NCI-H146 treated with DMSO at 0.1 percent for 48 hours (cell line): Measurements from ENCODE around the gene OR2A25.

Source experiments
- DNase-seq: peaks from one replicate; lab custom pipeline; 2025; ENCODE audit not compliant: unreplicated experiment; lab: John Stamatoyannopoulos, UW

The OR2A25 gene

GRCh38 chr7:144069953-144070352 is 342 bp downstream of the OR2A25 start:
- no peak for DNase-seq

DNA sequence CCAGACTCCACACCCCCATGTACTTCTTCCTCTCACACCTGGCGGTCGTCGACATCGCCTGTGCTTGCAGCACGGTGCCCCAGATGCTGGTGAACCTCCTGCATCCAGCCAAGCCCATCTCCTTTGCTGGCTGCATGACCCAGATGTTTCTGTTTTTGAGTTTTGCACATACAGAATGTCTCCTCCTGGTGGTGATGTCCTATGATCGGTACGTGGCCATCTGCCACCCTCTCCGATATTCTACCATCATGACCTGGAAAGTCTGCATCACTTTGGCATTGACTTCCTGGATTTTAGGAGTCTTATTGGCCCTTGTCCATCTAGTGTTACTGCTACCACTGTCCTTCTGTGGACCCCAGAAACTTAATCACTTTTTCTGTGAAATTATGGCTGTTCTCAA is 4.8 kb downstream of the OR2A25 start:
- DNase-seq = no peak

DNA sequence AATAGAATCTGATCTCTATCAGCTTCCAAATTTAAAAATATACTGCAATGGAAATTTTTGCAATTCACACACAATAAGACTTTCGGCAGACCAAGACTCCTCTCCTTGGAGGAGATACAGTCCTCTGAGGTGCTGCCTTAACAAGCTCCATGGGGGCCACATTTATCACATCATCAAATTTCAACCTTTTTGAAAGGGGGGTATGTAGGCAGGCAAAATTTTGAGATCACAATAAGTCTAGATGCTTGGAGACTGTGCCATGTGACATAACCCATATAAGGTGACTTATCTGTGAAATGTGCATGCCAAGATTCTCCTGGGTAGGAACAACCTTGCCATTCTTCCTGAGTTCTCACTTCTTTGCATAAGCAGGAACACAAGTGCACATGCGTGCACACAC is 16.4 kb downstream of the OR2A25 start, which contains the start of gene OR2A12:
Gene OR2A12 (plus strand): TSS at position 301 of the 400 bp plus-strand sequence. CDS start 8,830 bp downstream, outside the sequence.
- DNase-seq = no peak

GRCh38 chr7:144086730-144087129 is 17.1 kb downstream of the OR2A25 start:
- no peak for DNase-seq

DNA sequence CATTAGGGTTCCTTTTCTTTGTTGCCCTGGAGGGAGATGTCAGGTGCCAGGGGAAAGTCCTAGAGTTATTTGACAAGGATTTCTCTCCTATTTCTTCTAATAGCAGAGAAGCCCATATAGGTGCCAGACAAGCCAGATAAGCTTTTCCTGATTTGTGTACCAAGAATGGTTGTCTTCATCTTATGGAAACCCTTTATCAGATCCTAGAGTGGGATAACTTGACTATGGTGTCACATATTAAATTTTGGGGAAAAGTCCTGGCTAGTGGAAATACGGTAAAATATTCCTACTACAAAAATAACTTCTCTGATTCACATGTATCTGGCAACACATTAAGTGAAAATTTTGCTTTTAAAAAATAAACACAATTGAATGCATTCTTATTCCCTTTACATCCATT is 17.6 kb downstream of the OR2A25 start:
- DNase-seq = no peak

- no peak for DNase-seq
These were observed 21.1 kb downstream of the OR2A25 start for GRCh38 chr7:144090667-144091066.

DNA sequence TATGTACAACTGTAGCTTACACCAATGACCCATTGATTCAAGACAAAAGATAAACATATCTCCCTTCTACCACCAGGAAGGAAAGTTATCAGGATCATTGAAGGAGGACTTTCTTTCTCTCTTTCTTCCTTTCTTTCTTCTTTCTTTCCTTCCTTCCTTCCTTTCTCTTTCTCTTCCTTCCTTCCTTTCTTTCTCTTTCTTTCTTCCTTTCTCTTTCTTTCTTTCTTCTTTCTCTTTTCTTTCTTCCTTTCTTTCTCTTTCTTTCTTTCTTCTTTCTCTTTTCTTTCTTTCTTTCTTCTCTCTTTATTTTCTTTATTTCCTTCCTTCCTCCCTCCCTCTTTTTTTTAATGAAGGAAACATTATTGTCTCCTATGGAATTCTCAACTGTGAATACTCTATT is 29.2 kb downstream of the OR2A25 start:
- DNase-seq = no peak

DNA sequence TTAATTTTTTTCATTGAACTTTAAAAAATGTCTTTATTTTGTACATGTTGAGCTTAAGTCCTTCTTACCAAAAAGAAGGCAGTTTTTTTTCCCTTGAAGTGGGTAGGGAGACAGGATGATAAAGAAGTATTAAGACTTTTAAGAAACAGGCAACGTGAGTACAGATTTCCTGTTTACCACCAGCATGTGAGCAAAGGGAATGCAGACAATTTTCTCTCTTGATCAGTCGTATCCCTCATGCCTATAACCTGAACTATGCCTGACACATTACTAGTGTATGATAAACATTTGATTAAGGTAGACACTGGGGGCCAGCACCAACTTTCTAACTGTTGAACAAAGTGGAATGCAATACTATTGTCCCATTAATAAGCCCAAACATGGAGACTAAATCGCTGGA is 31.0 kb downstream of the OR2A25 start:
- DNase-seq = no peak

GRCh38 chr7:144102041-144102440 is 32.4 kb downstream of the OR2A25 start:
- no peak for DNase-seq

DNA sequence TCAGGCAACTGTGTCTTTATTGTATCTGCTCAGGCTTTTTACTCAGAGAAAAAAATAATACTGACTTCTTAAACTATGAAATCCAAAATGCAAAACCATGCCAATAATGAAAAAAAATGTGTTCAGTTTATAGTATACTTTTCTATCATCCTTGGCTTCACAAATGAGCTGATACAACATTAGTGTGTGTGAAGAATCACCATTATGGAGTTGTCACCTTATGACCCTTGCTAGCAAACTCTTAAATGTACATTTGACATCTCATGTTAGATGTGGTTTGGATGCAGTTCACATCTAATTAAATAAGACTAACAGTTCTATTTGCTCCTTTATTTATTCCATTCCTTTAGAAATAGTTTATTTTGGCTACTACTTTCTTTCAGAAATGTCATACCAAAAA is 35.6 kb downstream of the OR2A25 start:
- DNase-seq = no peak

DNA sequence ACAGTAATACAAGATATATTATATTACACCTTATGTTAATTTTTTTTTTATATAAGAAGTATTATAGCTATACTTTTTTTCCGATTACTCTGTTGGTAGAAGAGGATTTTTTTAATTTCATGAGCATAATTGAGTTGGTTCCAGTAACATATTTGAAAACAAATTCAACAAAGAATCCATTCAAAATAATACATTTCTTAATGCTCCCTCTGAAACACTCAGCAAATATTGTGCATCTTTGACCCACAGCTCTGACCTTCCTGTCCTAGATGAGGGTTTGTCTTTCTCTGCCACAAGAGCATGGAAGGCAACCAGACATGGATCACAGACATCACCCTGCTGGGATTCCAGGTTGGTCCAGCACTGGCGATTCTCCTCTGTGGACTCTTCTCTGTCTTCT is 39.7 kb downstream of the OR2A25 start, which contains the start of gene OR2A2:
Gene OR2A2 (plus strand): TSS at position 301 of the 400 bp plus-strand sequence. CDS start 0 bp downstream, at position 301.
- no peak for DNase-seq

- no peak for DNase-seq
These were observed 40.7 kb downstream of the OR2A25 start for GRCh38 chr7:144110272-144110671.

DNA sequence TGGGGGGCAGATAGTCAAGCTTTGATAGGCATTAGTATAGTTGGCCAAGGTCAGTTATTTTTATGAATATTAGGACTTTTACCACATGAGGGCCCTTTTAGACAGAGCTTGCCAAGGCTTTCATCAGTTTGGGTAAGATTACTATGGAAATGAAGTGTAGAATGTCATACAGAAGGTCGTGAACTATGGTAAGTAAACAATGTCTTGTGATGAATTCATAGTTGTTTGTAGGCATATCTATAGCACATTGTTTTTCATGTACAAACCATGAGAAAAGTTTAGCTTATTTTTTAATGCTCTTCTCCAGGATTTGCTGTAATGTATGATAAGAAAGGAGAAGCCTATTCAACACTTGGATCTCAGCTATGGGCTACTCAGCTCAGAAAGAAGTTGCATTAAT is 44.0 kb downstream of the OR2A25 start:
- no peak for DNase-seq

DNA sequence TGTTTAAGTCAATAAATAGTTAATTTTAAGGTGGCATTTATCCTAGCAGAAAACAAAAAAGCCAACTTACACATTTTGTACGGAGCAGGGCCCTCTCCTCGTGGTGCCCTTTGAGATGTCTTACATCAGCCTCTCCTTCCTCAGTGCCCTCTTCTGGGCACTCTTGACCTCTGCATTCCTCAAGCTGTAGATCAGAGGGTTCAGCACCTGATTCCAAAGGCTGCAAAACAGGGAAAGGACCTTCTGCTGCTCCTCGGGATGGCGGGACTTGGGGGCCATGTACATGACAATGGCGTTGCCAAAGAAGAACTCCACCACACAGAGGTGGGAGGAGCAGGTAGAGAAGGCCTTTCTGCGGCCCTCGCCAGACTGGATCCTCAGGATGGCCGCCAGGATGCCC is 48.7 kb downstream of the OR2A25 start:
- no peak for DNase-seq

- no peak for DNase-seq
These were observed 53.3 kb downstream of the OR2A25 start, which contains the start of gene OR2A14 for GRCh38 chr7:144122876-144123275. OR2A14 (plus strand) TSS chr7:144123176; CDS start chr7:144129113, 5,937 bp downstream.
